Hepatocyte (in vitro differentiated cells): ENCODE data around the gene LRRC43. TPM values are rescaled to one million over a fixed set of nuclear protein-coding genes. Genes with fewer than 3 reads are reported as not detected.

Experiments used
- DNase-seq: peaks from one replicate; pipeline ENCODE4 v3.0.0-alpha.2; 2016; ENCODE audit warnings: low spot score
- H2AFZ ChIP-seq: fragments of 200-600 bp; sonication (generic); 2 replicates; pipeline ENCODE4 v1.6.0; 2016; ENCODE audit warnings: antibody characterized with exemption, mild to moderate bottlenecking
- H3K27ac ChIP-seq: fragments of 200-600 bp; sonication (generic); 2 replicates; pipeline ENCODE4 v1.5.1; 2016; ENCODE audit warnings: mild to moderate bottlenecking
- H3K27me3 ChIP-seq: fragments of 200-600 bp; sonication (generic); 2 replicates; pipeline ENCODE4 v1.6.1; 2016
- H3K36me3 ChIP-seq: fragments of 200-600 bp; sonication (generic); replicated peaks from 2 replicates; pipeline ENCODE4 v1.5.1; 2016; ENCODE audit warnings: low read depth; ENCODE audit not compliant: insufficient read depth
- H3K4me1 ChIP-seq: fragments of 200-600 bp; sonication (generic); 2 replicates; pipeline ENCODE4 v1.5.1; 2016; ENCODE audit warnings: mild to moderate bottlenecking, moderate library complexity; ENCODE audit not compliant: insufficient read depth
- H3K4me2 ChIP-seq: fragments of 200-600 bp; sonication (generic); 2 replicates; pipeline ENCODE4 v1.6.0; 2016
- H3K4me3 ChIP-seq: fragments of 200-600 bp; sonication (generic); 2 replicates; pipeline ENCODE4 v1.5.1; 2016; ENCODE audit warnings: mild to moderate bottlenecking
- H3K79me2 ChIP-seq: fragments of 200-600 bp; sonication (generic); 2 replicates; pipeline ENCODE4 v1.6.0; 2017; ENCODE audit warnings: mild to moderate bottlenecking
- H3K9me2 ChIP-seq: fragments of 200-600 bp; sonication (generic); replicated peaks from 2 replicates; pipeline ENCODE4 v1.6.0; 2017; ENCODE audit warnings: mild to moderate bottlenecking; ENCODE audit not compliant: insufficient read depth
- H3K9me3 ChIP-seq: fragments of 200-600 bp; sonication (generic); 2 replicates; pipeline ENCODE4 v1.5.1; 2016; ENCODE audit warnings: low read depth, mild to moderate bottlenecking
- H4K20me1 ChIP-seq: fragments of 200-600 bp; sonication (generic); 2 replicates; pipeline ENCODE4 v1.6.0; 2016; ENCODE audit warnings: mild to moderate bottlenecking; ENCODE audit not compliant: insufficient read depth, poor library complexity, severe bottlenecking
- EZH2 ChIP-seq: fragments of 200-600 bp; sonication (generic); IDR thresholded peaks from 2 replicates; pipeline ENCODE4 v1.6.1; 2016; ENCODE audit warnings: antibody characterized with exemption, mild to moderate bottlenecking, borderline replicate concordance
- EZH2phosphoT487 ChIP-seq: fragments of 200-600 bp; sonication (generic); IDR thresholded peaks from one replicate; pipeline ENCODE4 v1.6.1; 2018; ENCODE audit warnings: antibody characterized with exemption, mild to moderate bottlenecking, low read depth, moderate library complexity; ENCODE audit not compliant: unreplicated experiment, severe bottlenecking
- WGBS: methylation state at CpG from one replicate; pipeline ENCODE4 v1.1.6; 2016; ENCODE audit warnings: low lambda C conversion rate; ENCODE audit errors: missing lambda C conversion rate; 5-methylcytosine and 5-hydroxymethylcytosine counted together
- polyA plus RNA-seq: library from polyadenylated mRNA; unstranded; fragments of >200 nt; fragmentation: Nextera tagmentation; extraction: Ambion mirVana; gene quantifications from 2 replicates; pipeline ENCODE4 v1.2.1, GENCODE V29; 2016
- total RNA-seq: library from RNA; depleted of rRNA; stranded (reverse); fragments of >200 nt; gene quantifications from 2 replicates; pipeline ENCODE4 v1.2.3, GENCODE V29; 2014
- TF ChIP-seq, protein P1 (sequence below): fragments of 200-600 bp; sonication (generic); IDR thresholded peaks from 2 replicates; pipeline ENCODE4 v1.5.1; 2016; ENCODE audit warnings: antibody characterized with exemption, mild to moderate bottlenecking; ENCODE audit not compliant: poor library complexity

The LRRC43 gene
- total and polyA plus RNA-seq, 2 experiments from 2014 or later: 1.7 TPM

DNA sequence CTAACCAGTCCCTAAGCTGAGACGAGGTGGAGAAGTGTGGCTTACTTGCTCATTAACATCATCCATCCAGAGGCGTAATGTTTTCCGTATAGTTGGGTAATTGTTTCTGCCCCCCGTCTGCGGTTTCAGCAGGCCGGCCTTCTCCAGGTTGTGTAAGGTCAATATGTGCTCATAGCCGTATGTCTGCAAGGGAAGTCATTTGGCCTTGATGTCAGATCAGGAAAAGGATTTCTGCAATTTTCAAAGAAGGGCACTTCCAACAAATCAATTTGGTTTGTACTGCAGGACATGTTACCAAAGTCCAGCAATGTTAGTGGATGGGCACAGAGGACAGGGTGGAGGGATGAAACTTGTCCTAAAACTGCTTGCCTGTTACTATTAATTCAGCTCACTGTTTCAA is 52.8 kb downstream of the LRRC43 start:
- Histone ChIP-seq H3K9me3 (no peaks in the 10 kb centered on the region), H3K4me2 (no peak overlapping the region), H3K4me1 (no peaks in the 10 kb centered on the region), H3K36me3 (no peaks in the 10 kb centered on the region), H3K9me2 (no peaks in the 10 kb centered on the region), H4K20me1 (no peaks in the 10 kb centered on the region), H3K4me3 (no peak overlapping the region), H2AFZ (no peak overlapping the region), H3K27ac (no peak overlapping the region), H3K27me3 (no peaks in the 10 kb centered on the region), H3K79me2 (no peaks in the 10 kb centered on the region)
- no peak for DNase-seq
- WGBS: 90% methylated on average over 7 of the region's 7 CpGs
- TF ChIP-seq EZH2phosphoT487 (no peak), EZH2 (no peak)
- TF ChIP-seq, protein P1, sequence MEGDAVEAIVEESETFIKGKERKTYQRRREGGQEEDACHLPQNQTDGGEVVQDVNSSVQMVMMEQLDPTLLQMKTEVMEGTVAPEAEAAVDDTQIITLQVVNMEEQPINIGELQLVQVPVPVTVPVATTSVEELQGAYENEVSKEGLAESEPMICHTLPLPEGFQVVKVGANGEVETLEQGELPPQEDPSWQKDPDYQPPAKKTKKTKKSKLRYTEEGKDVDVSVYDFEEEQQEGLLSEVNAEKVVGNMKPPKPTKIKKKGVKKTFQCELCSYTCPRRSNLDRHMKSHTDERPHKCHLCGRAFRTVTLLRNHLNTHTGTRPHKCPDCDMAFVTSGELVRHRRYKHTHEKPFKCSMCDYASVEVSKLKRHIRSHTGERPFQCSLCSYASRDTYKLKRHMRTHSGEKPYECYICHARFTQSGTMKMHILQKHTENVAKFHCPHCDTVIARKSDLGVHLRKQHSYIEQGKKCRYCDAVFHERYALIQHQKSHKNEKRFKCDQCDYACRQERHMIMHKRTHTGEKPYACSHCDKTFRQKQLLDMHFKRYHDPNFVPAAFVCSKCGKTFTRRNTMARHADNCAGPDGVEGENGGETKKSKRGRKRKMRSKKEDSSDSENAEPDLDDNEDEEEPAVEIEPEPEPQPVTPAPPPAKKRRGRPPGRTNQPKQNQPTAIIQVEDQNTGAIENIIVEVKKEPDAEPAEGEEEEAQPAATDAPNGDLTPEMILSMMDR: no peak

DNA sequence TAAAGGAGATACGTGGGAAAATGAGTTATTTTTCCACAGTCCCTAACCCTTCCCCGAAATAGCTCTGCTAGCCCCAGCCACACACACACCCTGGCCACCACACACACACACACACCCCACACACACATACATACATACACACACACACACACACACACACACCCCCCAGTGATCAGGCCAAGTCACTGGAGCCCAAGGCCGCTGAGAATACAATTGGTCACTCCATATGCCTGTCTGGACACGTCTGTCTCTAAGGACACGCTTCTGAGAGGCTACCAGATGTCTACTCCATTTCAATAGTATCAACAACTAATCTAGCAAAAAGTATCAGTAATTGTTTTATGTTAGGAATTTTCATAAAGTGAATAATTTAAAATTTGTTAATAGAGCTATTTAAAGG is 55.9 kb downstream of the LRRC43 start:
- DNase-seq: no peak
- WGBS: 97% methylated on average over 5 of the region's 5 CpGs
- H2AFZ ChIP-seq: no peak overlapping the region

DNA sequence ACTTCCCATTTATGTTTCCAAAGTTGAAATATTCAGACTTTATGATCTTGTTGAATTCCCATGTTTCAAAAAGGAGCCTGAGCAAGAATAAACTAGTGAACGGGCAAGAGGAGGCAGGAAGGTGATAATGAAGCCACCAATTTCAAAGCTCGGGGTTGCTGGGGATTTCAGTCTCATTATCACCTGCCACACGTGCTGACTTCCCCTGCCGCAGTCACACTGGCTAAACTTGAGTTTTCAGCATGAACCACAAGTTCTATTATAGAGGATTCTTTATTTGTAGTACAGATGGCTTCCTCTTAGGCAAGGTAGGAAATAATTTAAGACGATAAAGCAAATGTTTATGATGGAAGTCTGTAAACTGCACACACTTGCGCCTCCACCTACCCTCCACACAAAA is 61.0 kb downstream of the LRRC43 start:
- WGBS: 92% methylated on average over 6 of the region's 6 CpGs
- TF ChIP-seq EZH2: no peak
- no peak for TF ChIP-seq EZH2phosphoT487
- TF ChIP-seq, protein P1: no peak

More for the DNA sequence above, 55.9 kb downstream of the LRRC43 start:
- Histone ChIP-seq H3K9me2 (no peaks in the 10 kb centered on the region), H3K27me3 (no peaks in the 10 kb centered on the region), H3K79me2 (no peaks in the 10 kb centered on the region), H3K4me2 (no peak overlapping the region), H3K27ac (no peak overlapping the region), H3K4me3 (no peak overlapping the region), H3K4me1 (no peaks in the 10 kb centered on the region), H3K36me3 (no peaks in the 10 kb centered on the region), H4K20me1 (no peaks in the 10 kb centered on the region), H3K9me3 (no peaks in the 10 kb centered on the region)
- TF ChIP-seq EZH2: no peak

DNA sequence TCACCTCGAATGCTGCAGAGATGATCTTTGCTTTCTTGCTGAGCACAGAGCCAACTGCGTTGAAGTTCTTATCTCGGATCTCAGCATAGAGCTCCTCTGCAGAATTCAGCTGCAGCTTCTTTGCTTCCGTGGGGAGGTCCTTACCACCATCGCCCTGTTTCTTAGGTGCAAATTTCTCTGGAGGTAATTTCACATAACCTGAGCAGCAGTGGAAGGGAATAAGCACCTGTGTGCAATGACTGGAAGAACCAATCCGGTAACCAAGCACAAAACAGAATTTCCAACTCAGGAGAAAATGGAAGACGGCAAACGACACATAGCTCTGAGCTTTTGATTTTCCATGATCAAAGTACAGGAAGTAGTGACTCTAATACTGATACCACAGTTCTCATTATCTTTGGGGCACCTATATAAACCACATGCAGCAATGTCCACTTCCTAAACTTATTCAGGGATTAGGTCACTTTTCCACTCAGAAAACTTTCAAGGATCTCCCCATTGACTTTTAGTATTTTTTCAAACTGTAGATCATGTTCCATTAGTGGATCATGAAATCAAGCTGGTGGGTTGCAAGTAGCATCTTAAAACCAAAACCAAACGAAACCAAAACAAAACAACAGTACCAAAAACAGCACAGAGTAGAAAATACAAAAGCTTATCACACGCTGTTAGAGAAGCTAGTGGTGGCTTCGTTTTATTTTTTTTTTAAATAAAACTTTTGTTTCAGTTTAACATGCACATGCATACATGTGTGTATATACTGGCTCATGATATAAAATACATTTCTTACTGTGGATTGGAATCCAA is 61.8 kb downstream of the LRRC43 start:
- H3K36me3 ChIP-seq: no peaks in the 10 kb centered on the region
- H3K4me2 ChIP-seq: no peak overlapping the region

More for the DNA sequence above, 61.0 kb downstream of the LRRC43 start:
- H3K79me2 ChIP-seq: no peaks in the 10 kb centered on the region
- no peaks in the 10 kb centered on the region for H3K27me3 ChIP-seq
- no peak overlapping the region for H3K4me2 ChIP-seq
- no peaks in the 10 kb centered on the region for H3K9me3 ChIP-seq
- no peaks in the 10 kb centered on the region for H3K9me2 ChIP-seq
- no peak overlapping the region for H3K4me3 ChIP-seq
- no peak overlapping the region for H3K27ac ChIP-seq
- H2AFZ ChIP-seq: no peak overlapping the region
- H4K20me1 ChIP-seq: no peaks in the 10 kb centered on the region
- no peaks in the 10 kb centered on the region for H3K36me3 ChIP-seq
- H3K4me1 ChIP-seq: no peaks in the 10 kb centered on the region
- DNase-seq: no peak

More for the DNA sequence above, 61.8 kb downstream of the LRRC43 start:
- H3K27me3 ChIP-seq: no peaks in the 10 kb centered on the region
- TF ChIP-seq, protein P1: no peak
- TF ChIP-seq EZH2: no peak
- TF ChIP-seq EZH2phosphoT487: no peak
- no peaks in the 10 kb centered on the region for H3K9me3 ChIP-seq
- H2AFZ ChIP-seq: no peak overlapping the region
- H3K27ac ChIP-seq: no peak overlapping the region
- H3K9me2 ChIP-seq: no peaks in the 10 kb centered on the region
- WGBS: 88% methylated on average over 11 of the region's 11 CpGs
- no peaks in the 10 kb centered on the region for H4K20me1 ChIP-seq
- H3K4me3 ChIP-seq: no peak overlapping the region
- no peak for DNase-seq
- H3K4me1 ChIP-seq: no peaks in the 10 kb centered on the region
- no peaks in the 10 kb centered on the region for H3K79me2 ChIP-seq
